Right cardiac atrium (tissue), 5 donors: ENCODE results near the gene PPAT. TPM values are rescaled to one million over a fixed set of nuclear protein-coding genes. Genes with fewer than 3 reads are reported as not detected.
"Not testable (repeated sequence)": the region's sequence is repeated elsewhere in the genome, so short reads cannot be mapped to it uniquely, and the experiment has no call there.

Source experiments
- ATAC-seq, 2 donors: fragments of 200-7000 bp; cut with Tn5 transposase; one replicate each; pipeline versions ENCODE4 v1.8.0 to v1.9.1; 2020; ENCODE audit warnings: moderate library complexity in 2 of 2, mild to moderate bottlenecking in 1 of 2
- DNase-seq, 3 donors: peaks; one replicate each; pipeline ENCODE4 v3.0.0-alpha.2; 2020
- H3K27ac ChIP-seq: one replicate; pipeline ENCODE4 v1.5.1; 2013; ENCODE audit warnings: mild to moderate bottlenecking, low read length, control low read depth, moderate library complexity
- H3K27me3 ChIP-seq: one replicate; pipeline ENCODE4 v1.6.1; 2013; ENCODE audit not compliant: control insufficient read depth, insufficient read depth
- H3K4me1 ChIP-seq: one replicate; pipeline ENCODE4 v1.6.1; 2013; ENCODE audit warnings: low read length; ENCODE audit not compliant: control insufficient read depth, insufficient read depth
- H3K4me3 ChIP-seq: one replicate; pipeline ENCODE4 v1.5.1; 2013; ENCODE audit warnings: low read length, control low read depth
- H3K9me3 ChIP-seq: one replicate; pipeline ENCODE4 v1.6.1; 2013; ENCODE audit warnings: low read length; ENCODE audit not compliant: control insufficient read depth
- WGBS: extraction: QIAGEN DNeasy Blood & Tissue Kit; methylation state at CpG from one replicate; pipeline ENCODE4 v1.1.7; 2013; 5-methylcytosine and 5-hydroxymethylcytosine counted together
- intact Hi-C, 4 donors: fragments of 100-400 bp; cut with DNase I; formaldehyde crosslinking; loops; one replicate each; pipeline versions ENCODE4 v1.11.0 to v1.14.0; 2022 to 2023
- long read RNA-seq, 4 donors: library from polyadenylated mRNA; unstranded; transcript quantifications; one replicate each; pipeline ENCODE4 v2.0.0, GENCODE V29; 2020 to 2021
- polyA plus RNA-seq: library from polyadenylated mRNA; stranded (reverse); fragments of 200-250 nt; gene quantifications from one replicate; pipeline ENCODE4 v1.2.3, GENCODE V29; 2013
- total RNA-seq, 4 donors: library from RNA; stranded (reverse); fragmentation: NEBNext Ultra II Directional; extraction: Animal tissue kit (Norgen Biotek cat#: 25700); gene quantifications; one replicate each; pipeline ENCODE4 v1.2.1, GENCODE V29; 2021
- donor health status: healthy with polysubstance abuse.
- donor health status: DM: no; HTN: yes; CAD: no.
- donor health status: DM: no; HTN: no; CAD: no.
- donor health status: DM: no; HTN: yes; CAD: no; lungs with severe emphysema.
- donor health status: DM: yes; HTN: yes; CAD: no.

Gene PPAT
- total RNA-seq (1 to 10 TPM; 3.4 to 4.8 (median 4.4) TPM), polyA plus RNA-seq (1.2 TPM)
- long read RNA-seq, donor 1, transcript PPAT-201 (11 exons, 3,682 nt): major isoform, 9 of 11 reads
- long read RNA-seq, donor 1, partial matches to known transcripts: 2 of 11 reads
- long read RNA-seq, donor 1, other reads (novel, unspliced or antisense): 0 of 11 reads
- long read RNA-seq, donor 2, partial matches to known transcripts: 0 of 2 reads
- long read RNA-seq, donor 2, other reads (novel, unspliced or antisense): 0 of 2 reads
- long read RNA-seq, donor 3, transcript PPAT-201 (11 exons, 3,682 nt): major isoform, 16 of 21 reads
- long read RNA-seq, donor 3, partial matches to known transcripts: 2 of 21 reads
- long read RNA-seq, donor 3, other reads (novel, unspliced or antisense): 3 of 21 reads
- long read RNA-seq, donor 4, partial matches to known transcripts: 0 of 3 reads
- long read RNA-seq, donor 4, other reads (novel, unspliced or antisense): 0 of 3 reads

GRCh38 chr4:56435140-56435926, at the start of gene PPAT:
Gene PPAT (minus strand): TSS chr4:56435615. CDS start chr4:56435477, 138 bp downstream.
- DNase-seq (peak; percentile 98 to 99 (median 99)), ATAC-seq (peak; percentile 98)
- H3K4me3 ChIP-seq: peak within 1 kb of the TSS; percentile 80
- no peaks in the 10 kb centered on the region for H3K27me3 ChIP-seq
- peak within 1 kb of the TSS; percentile 99 for H3K27ac ChIP-seq
- no peaks in the 10 kb centered on the region for H3K9me3 ChIP-seq
- H3K4me1 ChIP-seq: no peaks in the 10 kb centered on the region
- under 1% methylated on average over 61 of the region's 61 CpGs for WGBS
- intact Hi-C loops: no loop called here

- Histone ChIP-seq H3K27ac (no peak overlapping the region), H3K4me3 (no peak overlapping the region), H3K9me3 (no peaks in the 10 kb centered on the region), H3K4me1 (no peaks in the 10 kb centered on the region), H3K27me3 (no peaks in the 10 kb centered on the region)
- 90% methylated on average over 3 of the region's 3 CpGs for WGBS
- DNase-seq (no peak), ATAC-seq (no peak)
- intact Hi-C loops: no loop called here
Measured at GRCh38 chr4:56480691-56481090, 45.3 kb upstream of the PPAT start.

GRCh38 chr4:56477192-56477702, 41.8 kb upstream of the PPAT start:
- Histone ChIP-seq H3K9me3 (no peaks in the 10 kb centered on the region), H3K27me3 (no peaks in the 10 kb centered on the region), H3K4me3 (no peak overlapping the region), H3K4me1 (no peaks in the 10 kb centered on the region), H3K27ac (no peak overlapping the region)
- ATAC-seq (no peak), DNase-seq (no peak)
- WGBS: 92% methylated on average over 5 of the region's 5 CpGs
- intact Hi-C loops: no loop called here

GRCh38 chr4:56475917-56476316, 40.5 kb upstream of the PPAT start:
- 85% methylated on average over 2 of the region's 2 CpGs for WGBS
- intact Hi-C loops: no loop called here
- no peaks in the 10 kb centered on the region for H3K27me3 ChIP-seq
- no peak for ATAC-seq
- H3K4me3 ChIP-seq: no peak overlapping the region
- no peak for DNase-seq
- H3K9me3 ChIP-seq: no peaks in the 10 kb centered on the region
- H3K27ac ChIP-seq: no peak overlapping the region
- H3K4me1 ChIP-seq: no peaks in the 10 kb centered on the region

GRCh38 chr4:56469489-56470210, 34.2 kb upstream of the PPAT start:
- ATAC-seq: no peak
- DNase-seq: no peak
- peaks cover 3% of the 10 kb centered on the region for H3K4me1 ChIP-seq
- H3K27ac ChIP-seq: no peak overlapping the region
- no peak overlapping the region for H3K4me3 ChIP-seq
- WGBS: 73% methylated on average over 6 of the region's 6 CpGs
- no peaks in the 10 kb centered on the region for H3K9me3 ChIP-seq
- intact Hi-C loops: no loop called here
- H3K27me3 ChIP-seq: no peaks in the 10 kb centered on the region

- Histone ChIP-seq H3K4me3 (peak overlapping the region; percentile 84), H3K9me3 (no peaks in the 10 kb centered on the region), H3K27me3 (no peaks in the 10 kb centered on the region), H3K27ac (no peak overlapping the region), H3K4me1 (peaks cover 9% of the 10 kb centered on the region)
- DNase-seq (no peak), ATAC-seq (peak; percentile 58 to 62)
- 1% methylated on average over 10 of the region's 10 CpGs for WGBS
- intact Hi-C loops: no loop called here
Measured at GRCh38 chr4:56468097-56468422, 32.6 kb upstream of the PPAT start.

- H3K4me1 ChIP-seq: peaks cover 9% of the 10 kb centered on the region
- WGBS: under 1% methylated on average over 62 of the region's 62 CpGs
- ATAC-seq (peak; percentile 98 to 99), DNase-seq (peak; percentile 89 to 95 (median 94))
- H3K9me3 ChIP-seq: no peaks in the 10 kb centered on the region
- H3K4me3 ChIP-seq: peak within 1 kb of the TSS; percentile 84
- H3K27ac ChIP-seq: peak within 1 kb of the TSS; percentile 81
- intact Hi-C loops: no loop called here
- no peaks in the 10 kb centered on the region for H3K27me3 ChIP-seq
Measured at GRCh38 chr4:56467284-56468096, 32.1 kb upstream of the PPAT start, which contains the start of gene SRP72. Gene SRP72 (plus strand): TSS chr4:56467617. CDS start chr4:56467636, 19 bp downstream.

GRCh38 chr4:56466910-56467283, 31.5 kb upstream of the PPAT start:
- no peak for DNase-seq
- Histone ChIP-seq H3K4me3 (peak overlapping the region; percentile 84), H3K27me3 (no peaks in the 10 kb centered on the region), H3K27ac (peak overlapping the region; percentile 81), H3K4me1 (peaks cover 9% of the 10 kb centered on the region), H3K9me3 (no peaks in the 10 kb centered on the region)
- intact Hi-C loops: no loop called here
- WGBS: under 1% methylated on average over 8 of the region's 8 CpGs
- peak; percentile 3 for ATAC-seq

GRCh38 chr4:56466296-56466761, 30.9 kb upstream of the PPAT start:
- H3K4me3 ChIP-seq: peak overlapping the region; percentile 84
- H3K27ac ChIP-seq, H3K27me3 ChIP-seq, H3K4me1 ChIP-seq, H3K9me3 ChIP-seq, intact Hi-C loops, DNase-seq: not testable (repeated sequence)
- ATAC-seq: peak in 1 of 2 donors; percentile 74
- 23% methylated on average over 8 of the region's 8 CpGs for WGBS
